Fibroblast of skin of back (primary cell): ENCODE measurements around the gene ZNF574. TPM values are rescaled to one million over a fixed set of nuclear protein-coding genes. Genes with fewer than 3 reads are reported as not detected.
"Not testable (repeated sequence)": the region's sequence is repeated elsewhere in the genome, so short reads cannot be mapped to it uniquely, and the experiment has no call there.

ENCODE experiments used
- DNase-seq: peaks from one replicate; pipeline ENCODE4 v3.0.0-alpha.2; 2013
- polyA plus RNA-seq, 2 experiments: library from polyadenylated mRNA; unstranded; fragments of 120-200 nt; gene quantifications; one replicate each; pipeline ENCODE4 v1.2.1, GENCODE V29; 2013; ENCODE audit not compliant: insufficient read length in 2 of 2

Gene ZNF574, protein sequence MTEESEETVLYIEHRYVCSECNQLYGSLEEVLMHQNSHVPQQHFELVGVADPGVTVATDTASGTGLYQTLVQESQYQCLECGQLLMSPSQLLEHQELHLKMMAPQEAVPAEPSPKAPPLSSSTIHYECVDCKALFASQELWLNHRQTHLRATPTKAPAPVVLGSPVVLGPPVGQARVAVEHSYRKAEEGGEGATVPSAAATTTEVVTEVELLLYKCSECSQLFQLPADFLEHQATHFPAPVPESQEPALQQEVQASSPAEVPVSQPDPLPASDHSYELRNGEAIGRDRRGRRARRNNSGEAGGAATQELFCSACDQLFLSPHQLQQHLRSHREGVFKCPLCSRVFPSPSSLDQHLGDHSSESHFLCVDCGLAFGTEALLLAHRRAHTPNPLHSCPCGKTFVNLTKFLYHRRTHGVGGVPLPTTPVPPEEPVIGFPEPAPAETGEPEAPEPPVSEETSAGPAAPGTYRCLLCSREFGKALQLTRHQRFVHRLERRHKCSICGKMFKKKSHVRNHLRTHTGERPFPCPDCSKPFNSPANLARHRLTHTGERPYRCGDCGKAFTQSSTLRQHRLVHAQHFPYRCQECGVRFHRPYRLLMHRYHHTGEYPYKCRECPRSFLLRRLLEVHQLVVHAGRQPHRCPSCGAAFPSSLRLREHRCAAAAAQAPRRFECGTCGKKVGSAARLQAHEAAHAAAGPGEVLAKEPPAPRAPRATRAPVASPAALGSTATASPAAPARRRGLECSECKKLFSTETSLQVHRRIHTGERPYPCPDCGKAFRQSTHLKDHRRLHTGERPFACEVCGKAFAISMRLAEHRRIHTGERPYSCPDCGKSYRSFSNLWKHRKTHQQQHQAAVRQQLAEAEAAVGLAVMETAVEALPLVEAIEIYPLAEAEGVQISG
- polyA plus RNA-seq (2013, experiment 1 of 2; ENCODE audit: insufficient read length): 13.2 TPM
- 8.3 TPM for polyA plus RNA-seq (2013, experiment 2 of 2; ENCODE audit: insufficient read length)

DNA sequence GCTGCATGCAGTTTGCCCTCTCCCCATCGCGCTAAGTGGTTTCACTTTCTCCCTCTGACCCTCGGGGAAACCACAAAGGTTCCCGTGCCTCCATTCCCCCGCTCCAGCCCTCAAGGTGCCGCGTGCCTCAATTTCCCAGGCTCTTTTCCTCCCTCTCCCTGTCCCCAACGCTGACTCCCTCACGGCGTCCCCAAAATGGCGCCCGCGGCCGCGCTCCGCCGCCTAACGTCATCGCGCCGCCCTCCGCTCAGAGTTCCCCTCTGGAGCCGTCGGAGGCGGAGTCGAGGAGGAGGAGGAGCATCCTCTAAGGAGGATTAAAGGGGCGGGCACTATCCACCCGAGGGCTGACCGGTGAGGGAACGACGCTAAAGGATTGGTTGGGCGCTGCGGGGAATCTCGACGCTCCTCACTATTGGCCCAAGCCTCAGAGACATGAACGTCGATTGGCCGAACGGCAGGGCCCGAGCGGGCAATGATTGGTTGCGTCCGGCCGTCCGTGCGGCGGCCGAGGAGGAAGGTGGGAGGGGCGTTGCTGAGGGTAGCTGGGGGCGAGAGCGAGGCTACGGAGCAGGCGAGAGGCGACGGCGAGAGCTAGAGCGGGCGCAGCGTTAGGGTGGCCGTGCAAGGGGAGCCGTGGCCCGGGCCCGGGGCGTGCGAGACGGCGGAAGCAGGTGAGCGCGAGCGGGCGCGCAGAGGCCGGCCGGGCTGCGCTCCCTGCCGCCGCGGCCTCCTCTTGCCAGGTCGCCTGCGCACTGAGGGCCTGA, at the start of gene ZNF574:
TSS of gene ZNF574 (plus strand) at position 551 of the 764 bp plus-strand sequence. CDS start 2,441 bp downstream, outside the sequence.
- peak; percentile 100 for DNase-seq

DNA sequence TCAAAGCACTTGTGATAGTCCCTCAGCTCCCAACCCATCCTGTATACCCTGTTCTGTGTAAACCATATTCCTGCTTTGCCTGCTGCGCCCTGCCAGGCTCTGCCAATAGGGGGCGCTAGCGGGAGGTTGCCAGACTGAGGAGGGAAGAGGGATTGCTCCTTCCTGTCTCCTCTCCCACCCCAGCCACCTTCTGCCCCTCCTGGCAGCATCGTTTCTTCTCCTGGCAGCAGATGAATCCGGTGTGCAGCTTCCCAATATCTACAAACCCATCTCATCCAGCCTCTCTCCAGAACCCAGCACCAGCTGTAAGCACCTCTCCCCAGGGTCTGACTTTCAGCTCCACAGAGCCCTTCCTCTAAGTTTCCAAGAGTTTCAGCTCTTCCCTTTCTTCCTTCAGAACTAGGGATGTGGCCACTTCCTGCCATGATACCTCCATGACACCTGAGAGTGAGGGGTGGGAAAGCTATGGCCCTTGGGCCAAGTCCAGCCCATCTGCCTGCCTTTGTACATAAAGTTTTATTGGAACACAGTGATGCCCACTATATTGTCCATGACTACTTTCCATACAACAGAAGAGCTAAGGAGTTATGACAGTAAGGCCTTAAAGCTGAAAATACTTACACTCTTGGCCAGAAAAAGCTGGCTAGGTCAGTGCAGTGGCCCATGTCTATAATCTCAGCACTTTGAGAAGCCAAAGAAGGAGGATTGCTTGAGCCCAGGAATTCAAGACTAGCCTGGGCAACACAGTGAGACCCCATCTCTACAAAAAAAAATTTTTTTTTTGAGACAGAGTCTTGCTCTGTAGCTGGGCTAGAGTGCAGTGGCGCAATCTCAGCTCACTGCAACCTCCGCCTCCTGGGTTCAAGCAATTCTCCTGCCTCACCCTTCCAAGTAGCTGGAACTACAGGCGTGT, 47.4 kb upstream of the ZNF574 start:
- no peak for DNase-seq

DNA sequence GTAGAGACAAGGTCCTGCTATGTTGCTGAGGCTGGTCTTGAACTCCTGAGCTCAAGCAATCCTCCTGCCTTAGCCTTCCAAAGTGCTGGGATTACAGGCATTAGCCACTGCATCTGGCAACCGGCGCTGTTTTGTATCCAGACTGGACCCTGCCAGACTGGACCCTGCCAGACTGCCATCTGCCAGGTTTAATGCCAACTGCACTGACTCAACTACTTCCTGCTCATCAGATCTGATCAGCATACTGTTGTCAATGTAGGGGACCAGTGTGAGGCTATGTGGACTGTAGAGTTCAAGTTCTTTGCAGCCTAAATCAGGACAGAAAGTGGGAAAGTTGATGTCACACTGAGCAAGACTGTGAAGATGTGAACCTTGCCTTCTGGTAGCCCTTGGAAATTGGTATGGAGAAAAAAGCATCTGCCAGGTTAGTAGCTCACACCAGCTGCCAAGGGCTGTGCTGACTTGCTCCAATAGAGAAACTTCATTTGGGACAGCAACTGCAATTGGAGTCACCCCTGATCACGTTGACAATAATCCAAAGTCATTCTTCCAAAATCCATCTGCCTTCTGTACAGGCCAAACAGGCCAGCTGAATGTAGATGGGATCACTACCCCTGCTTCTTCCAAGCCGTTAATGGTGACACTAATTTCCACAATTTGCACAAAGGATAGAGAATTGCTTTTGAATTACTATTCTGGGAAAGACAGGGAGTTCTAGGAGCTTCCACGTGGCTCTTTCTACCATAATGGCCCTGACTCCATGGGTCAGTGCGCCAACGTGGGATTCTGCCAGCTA, 45.1 kb upstream of the ZNF574 start:
- DNase-seq: no peak

DNA sequence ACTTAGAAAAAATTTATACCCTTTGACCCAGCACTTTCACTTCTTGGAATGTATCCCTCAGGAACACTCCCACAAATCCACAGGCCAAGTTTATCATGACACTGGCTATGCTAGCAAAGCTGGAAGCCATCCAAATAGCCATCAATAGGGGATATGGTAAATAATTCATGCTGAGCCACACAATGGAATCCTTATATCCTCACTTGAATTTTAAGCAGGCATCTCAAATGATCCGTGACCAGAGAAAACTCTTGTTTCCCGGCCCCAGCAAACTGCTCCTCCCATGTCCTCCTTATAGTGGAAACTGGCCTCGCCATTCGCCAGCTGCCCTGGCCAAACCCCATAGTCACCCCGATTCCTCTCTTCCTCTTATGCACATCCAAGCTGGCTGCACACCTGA, 43.5 kb upstream of the ZNF574 start:
- DNase-seq: no peak

DNA sequence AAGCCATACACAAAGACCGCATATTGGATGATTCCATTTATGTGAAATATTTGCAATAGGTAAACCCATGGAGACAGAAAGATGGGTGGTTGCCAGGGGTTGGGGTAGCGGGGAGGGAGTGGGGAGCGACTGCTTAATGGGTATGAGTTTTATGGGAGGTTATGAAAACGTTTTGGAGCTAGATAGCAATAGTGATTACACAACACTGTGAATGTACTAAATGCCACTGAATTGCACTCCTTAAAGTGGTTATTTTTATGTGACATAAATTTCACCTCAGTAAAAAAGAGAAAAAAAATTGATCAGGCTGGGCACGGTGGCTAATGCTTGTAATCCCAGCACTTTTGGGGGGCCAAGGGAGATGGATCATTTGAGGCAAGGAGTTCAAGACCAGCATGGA, 42.6 kb upstream of the ZNF574 start:
- DNase-seq: no peak

DNA sequence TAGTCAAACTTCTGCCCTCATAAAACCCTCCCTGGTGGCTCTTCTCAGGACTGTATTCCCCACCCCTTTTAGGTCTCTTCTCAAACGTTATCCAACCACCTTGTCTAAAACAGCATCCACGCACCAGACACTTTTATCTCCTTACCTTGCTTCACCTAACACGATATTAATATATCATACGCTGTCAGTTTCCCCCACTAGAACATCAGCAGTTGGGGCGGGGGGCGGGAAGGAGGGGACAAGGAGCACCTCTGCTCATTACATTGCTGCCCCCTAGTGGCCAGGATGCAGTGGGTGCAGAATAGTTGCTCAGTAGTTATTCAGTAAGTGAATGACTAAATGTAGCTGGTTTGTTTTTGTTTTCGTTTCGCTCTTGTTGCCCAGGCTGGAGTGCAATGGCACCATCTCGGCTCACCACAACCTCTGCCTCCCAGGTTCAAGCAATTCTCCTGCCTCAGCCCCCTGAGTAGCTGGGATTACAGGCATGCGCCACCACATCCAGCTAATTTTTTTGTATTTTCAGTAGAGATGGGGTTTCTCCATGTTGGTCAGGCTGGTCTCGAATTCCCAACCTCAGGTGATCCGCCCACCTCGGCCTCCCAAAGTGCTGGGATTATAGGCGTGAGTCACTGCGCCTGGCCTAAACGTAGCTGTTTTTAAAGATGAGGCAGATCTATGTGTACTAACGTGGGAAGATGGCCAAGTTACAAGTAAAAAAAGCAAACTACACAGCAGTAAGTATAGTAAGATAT, 41.1 kb upstream of the ZNF574 start:
- peak; percentile 67 for DNase-seq

DNA sequence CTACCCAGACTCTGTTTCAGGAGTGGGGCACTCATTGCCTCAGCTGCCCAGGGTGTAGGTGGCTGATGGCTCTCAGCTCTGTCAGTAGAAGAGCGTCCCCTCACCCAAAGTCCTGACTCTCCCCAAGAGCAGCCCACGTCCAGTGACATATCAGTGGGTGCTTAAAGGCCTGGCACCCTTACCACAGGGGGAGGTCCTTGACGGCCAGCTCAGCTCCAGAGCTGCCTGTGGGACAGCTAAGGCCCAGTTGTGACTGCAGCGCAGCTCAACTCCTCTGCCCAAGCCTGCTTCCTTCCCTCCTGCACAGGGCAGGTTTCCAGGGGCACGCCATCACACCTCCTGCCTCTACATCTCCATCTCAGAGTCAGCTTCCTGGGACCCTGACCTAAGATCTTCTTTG, 38.3 kb upstream of the ZNF574 start:
- no peak for DNase-seq

DNA sequence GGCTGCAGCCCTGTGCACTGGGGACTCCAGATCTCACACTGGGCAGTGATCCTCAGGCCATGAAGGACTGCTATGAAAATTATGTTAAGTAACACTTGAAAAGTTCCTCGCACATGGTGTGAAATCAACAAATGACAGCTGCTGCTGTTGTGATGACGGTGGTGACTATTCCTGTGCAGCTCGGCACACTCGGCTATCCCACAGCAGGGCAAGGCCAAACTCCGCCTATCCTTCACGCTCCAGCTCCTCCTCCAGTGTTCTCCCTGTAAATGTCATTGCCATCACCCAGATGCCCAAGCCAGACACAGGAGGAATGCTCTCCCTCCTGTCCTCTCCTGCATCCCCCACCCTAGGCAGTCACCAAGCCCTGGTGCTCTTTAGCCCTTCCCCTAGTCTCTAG, 37.3 kb upstream of the ZNF574 start:
- DNase-seq: no peak

DNA sequence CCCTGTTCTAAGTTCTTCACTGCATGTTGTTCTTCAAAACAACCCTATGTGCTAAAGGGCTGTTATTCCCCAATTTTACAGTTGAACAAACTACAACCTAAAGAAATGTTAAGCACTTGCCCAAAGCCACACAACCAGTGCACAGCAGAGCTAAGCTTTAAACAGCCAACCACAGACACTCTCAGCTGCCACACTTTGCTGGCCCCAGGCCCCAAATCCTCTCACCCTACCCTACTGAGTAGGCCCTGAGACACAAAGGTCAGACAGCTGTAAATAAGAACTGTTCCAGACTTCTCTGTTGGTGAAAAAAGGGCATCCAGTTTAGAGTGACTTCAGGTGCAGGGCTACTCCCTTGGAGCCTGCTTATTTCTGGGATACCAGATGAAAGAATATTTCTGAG, 35.9 kb upstream of the ZNF574 start:
- no peak for DNase-seq

DNA sequence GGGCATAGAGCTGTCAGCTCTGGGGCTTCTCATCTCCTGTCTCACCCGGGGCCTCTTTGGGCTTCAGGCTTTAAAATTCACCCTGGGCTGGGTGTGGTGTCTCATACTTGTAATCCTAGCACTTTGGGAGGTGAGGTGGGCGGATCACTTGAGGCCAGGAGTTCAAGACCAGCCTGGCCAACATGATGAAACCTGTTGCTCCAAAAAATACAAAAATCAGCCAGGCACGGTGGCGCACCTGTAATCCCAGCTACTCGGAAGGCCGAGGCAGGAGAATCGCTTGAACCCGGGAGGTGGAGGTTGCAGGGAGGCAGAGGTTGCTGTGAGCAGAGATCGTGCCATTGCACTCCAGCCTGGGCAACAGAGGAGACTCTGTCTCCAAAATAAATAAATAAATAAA, 35.5 kb upstream of the ZNF574 start:
- not testable (repeated sequence) for DNase-seq

DNA sequence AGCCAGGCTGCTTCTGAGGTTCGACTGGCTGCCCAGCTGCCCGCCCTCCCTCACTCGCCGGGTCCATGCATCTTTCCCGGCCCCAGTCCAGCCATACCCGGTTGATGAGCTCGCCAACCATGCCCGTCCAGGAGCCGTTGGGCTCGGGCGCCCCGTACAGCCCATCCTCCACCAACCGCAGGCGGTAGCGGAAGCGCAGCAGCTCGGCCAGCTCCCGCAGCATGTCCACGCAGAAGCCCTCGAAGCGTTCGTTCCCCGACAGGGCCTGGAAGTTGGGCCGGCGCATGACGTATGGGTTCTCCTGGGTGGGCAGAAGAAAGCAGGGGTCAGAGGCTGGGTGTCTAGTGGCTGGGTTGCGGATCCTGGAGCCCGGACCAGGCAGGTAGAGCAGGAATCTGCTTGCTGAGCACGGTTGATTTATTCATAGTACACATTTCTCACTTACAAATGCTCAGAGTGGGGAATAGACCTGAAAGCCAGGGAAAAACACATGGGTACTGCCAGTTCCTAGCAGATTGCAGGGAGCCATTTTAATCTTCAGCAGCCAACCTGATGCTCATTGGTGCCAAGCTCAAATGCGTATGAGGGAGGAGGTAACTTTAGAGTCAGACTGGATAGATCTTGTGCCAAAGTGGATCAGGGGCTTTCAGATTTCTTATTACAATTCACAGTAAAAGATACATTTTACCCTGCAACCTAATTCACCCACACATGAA, 33.4 kb upstream of the ZNF574 start:
- DNase-seq: no peak

DNA sequence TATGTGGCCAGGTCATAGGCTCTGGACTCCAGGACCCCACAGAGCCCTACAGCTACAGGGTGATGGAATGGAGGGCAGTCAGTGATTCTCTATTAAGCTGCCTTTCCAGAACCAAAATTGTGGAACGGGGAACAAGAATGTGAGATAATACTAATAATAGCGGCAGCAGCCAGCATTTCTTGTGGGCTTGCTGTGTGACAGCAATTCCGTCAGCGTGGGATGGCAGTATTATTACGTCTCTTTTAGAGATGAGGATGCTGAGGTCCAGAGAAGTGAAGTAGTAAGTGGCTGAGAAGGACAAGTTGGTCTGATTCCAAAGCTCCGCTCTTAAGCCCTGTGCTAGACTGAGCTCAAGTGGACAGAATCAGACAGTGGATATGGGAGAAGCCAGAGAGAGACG, 30.4 kb upstream of the ZNF574 start:
- DNase-seq: no peak

DNA sequence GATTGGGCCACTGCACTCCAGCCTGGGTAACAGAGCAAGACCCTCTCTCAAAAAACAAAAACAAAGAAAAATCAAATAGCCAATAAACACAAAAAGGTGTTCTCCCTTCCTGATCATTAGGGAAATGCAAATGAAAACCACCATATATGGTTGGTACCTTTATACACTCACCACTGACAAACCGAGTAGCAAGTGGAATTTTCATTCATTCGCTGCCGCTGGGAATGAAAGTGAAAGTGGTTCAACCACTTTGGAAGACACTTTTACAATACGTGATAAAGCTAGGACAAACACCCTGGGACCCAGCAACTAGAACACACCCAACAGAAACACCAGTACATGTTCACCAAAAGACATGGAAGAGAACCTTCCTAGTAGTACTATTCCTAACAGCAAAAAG, 27.0 kb upstream of the ZNF574 start:
- DNase-seq: no peak

DNA sequence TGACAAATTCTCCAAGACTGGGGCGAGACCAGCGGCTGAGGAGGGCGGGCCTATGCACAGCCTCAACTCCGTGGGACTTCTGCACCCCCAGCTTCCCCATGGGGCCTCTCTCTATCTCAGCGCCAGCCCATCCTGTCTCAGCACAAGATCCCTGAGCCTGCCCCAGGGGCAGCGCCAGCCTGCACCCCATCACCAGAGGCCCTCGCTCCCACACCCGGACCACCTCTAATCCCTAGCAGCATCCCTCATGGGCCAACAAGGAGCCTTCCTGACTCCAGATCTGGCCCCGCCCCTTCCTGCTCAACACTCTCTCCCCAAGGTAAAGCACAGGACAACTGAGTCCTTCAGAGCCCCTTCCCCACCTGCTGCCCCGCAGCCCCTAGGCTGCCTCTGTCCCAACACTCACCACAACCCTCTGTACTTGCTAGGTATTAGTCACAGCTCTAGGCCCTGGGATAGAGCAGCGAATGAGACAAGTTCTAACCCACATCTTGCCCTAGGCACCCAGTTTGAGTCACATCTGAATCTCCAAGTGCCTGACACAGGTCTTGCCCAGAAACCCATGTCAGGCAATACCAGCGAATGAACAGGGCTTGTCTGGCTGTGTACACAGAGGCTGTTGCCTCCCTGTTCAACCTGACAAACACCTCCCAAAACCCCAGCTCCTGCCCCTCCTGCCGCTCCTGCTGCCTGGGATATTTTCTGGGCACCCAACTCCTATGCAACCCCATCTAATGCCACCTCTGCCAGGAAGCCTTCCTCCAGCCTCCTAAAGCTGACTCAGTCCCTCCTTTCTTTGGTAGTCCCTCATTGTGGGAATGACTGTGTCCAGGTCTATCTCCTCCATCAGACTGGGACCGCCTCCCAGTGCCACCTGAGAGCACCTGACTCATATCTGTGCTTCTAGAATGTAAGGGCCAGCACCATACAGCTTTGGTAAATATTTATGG, 24.5 kb upstream of the ZNF574 start:
- no peak for DNase-seq

DNA sequence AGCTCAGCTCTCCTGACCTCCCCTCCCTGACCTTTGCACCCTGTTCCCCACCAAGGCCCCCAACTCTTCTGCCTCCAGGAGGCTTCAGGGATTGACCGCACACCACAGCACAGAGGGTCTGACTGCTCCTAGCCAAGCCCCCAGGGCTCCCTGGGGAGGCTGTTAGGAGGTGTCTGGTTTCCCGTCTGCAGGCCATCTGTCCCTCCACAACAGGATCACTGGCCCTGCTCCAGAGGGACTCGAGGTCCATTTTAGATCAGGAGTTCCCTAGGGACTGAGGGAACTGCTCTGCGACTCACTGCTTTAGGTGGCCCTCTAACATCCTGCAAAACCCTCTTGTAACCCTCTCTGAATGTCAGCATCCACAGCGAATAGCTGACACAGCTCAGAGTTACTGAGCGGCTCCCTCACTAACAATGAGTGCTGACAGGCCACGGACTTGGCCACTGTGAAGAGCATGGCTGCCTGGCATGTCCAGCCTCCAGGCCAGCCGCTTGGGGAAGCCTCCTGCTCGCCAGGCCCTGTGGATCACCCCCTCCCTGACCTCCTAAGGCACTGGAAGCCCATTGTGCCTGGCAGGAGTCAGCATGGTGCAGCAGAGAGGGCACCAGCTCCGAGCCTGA, 23.6 kb upstream of the ZNF574 start:
- DNase-seq: no peak

DNA sequence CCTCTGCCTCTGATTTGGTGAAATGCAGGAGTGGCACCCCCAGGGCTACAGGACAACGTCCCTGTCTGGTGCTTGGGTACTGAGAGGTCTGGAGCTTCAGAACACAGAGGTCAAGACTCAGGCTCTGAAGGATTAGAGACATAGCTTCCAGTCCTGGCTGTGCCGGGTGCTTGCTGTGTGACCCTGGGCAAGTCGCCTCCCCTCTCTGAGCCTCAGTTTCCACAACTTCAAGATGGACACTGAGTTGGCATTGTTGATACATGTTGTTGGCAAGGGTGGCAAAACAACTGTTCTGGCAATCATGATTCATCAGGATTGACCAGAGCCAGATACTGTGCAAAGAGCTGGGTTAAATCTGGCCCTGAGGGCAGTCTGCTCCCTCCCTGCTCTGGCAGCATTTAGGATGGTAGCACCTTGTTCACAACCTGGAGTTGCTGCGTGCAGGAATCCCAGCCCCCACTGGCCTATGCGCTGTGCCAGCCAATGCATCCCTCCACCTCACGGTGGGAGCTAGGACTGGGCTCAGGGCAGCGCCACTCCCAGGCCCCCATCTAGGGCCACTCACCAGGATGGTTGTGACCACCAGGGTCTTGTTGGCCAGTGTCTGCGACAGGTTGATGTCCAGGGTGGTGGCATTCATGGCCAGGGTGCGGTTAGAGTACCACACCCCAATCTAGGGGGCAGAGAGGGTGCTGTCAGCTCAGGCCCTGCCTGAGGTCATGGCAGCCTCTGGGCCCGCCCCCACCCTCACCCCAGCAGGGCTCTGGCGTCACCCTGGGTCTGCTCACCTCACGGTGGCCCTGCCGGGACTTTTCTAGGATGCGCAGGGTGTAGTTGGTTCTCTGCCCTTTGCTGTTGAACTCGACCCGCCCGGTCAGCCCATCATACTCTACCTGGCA, 22.7 kb upstream of the ZNF574 start:
- no peak for DNase-seq

DNA sequence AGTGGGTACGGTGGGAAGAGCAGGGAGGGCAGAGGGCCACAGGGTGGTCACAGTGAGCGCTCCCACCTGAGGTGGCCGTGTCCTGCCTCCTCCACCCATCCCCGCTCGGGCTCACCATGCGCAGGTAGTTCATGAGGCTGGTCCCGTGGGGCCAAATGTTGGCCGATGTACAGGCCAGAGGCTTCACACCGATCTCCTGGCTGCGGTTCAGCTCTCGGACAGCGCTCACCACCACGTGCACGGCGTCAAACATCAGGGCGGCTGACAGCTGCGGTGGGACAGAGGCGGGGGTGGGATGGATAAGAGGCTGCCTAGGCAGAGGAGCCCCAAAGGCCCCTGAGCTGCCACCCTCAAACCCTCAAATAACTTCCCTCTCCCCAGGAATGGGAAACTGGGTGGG, 21.8 kb upstream of the ZNF574 start:
- no peak for DNase-seq
